HG02981 (cell line): Measurements from ENCODE around the gene RAB3GAP2.
"Not testable (repeated sequence)": the region's sequence is repeated elsewhere in the genome, so short reads cannot be mapped to it uniquely, and the experiment has no call there.

Experiments used
- ATAC-seq: cut with Tn5 transposase; IDR thresholded peaks from one replicate; pipeline ENCODE4 v1.9.1; 2021; ENCODE audit warnings: mild to moderate bottlenecking, moderate library complexity; ENCODE audit not compliant: unreplicated experiment

The RAB3GAP2 gene

GRCh38 chr1:220213382-220213983 is 58.8 kb downstream of the RAB3GAP2 start:
- no peak for ATAC-seq

- no peak for ATAC-seq
Measured at GRCh38 chr1:220207411-220207810, 64.8 kb downstream of the RAB3GAP2 start.

DNA sequence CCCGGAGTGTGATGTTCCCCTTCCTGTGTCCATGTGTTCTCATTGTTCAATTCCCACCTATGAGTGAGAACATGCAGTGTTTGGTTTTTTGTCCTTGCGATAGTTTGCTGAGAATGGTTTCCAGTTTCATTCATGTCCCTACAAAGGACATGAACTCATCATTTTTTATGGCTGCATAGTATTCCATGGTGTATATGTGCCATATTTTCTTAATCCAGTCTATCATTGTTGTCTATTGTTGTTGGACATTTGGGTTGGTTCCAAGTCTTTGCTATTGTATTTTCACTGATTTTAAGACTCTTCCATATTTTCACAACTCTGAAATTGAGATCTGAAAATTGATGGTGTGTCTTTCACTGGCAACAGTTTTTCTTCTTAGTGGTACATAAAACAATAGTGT is 67.5 kb downstream of the RAB3GAP2 start:
- not testable (repeated sequence) for ATAC-seq

- no peak for ATAC-seq
Measured at GRCh38 chr1:220203816-220204215, 68.4 kb downstream of the RAB3GAP2 start.

- ATAC-seq: no peak
Measured at GRCh38 chr1:220198186-220199005, 73.9 kb downstream of the RAB3GAP2 start.

- ATAC-seq: no peak
Measured at GRCh38 chr1:220195701-220196100, 76.6 kb downstream of the RAB3GAP2 start.

GRCh38 chr1:220189750-220190347 is 82.4 kb downstream of the RAB3GAP2 start:
- no peak for ATAC-seq

DNA sequence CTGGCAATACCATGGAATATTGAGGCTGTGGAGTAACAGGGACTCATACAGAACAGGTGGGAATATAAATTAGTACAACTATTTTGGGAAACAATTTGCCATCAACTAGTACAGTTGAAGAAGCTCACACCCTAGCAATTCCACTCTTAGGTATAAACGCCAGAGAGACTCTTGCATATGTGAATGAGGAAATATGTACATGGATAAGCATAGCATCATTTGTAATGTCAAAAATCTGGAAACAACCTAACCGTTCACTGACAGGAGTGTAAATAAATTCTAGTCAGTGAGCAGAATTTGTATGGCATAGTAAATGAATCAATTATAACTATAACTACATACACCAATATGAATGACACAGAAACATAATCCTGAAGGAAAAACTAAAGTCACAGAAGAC is 83.7 kb downstream of the RAB3GAP2 start:
- no peak for ATAC-seq

- no peak for ATAC-seq
Measured at GRCh38 chr1:220186752-220187151, 85.5 kb downstream of the RAB3GAP2 start.

DNA sequence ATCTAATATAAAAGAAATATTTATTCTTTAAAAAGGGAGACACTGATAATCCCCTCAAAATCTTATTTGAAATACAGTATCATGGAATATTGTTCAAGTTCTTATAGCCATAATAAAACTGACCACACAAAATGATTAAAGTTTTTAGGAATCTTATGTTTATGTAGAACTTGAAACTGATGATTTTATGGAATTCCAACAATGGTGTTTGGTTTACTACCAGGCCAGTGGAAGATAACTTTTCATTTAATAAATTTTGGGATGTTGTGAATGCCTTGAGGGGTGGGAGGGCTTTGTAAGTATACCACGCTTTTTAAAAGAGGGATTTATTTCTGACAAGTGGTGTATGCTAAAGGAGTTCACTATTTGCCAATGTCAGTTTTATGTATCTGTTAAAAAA is 87.7 kb downstream of the RAB3GAP2 start:
- ATAC-seq: no peak

- no peak for ATAC-seq
Measured at GRCh38 chr1:220182656-220183055, 89.6 kb downstream of the RAB3GAP2 start.

DNA sequence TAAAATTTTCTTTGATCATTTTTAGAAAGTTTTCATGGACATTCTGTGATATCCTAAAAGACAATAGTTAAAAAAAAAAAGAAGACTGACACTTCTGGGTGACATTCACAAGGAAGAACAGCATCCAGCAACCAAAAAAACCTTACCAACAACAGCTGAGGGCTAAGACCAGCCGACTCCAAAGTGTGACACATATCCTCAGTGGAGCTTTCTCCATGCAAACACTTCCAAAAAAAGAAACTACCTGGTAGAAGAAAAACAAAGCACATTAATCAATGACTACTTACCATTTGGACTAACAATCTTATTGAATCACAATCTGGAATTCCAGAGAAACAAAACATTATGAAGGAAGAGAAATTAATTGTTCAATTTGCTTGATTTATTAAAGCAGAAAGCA is 90.1 kb downstream of the RAB3GAP2 start:
- no peak for ATAC-seq

GRCh38 chr1:220176540-220176939 is 95.7 kb downstream of the RAB3GAP2 start:
- no peak for ATAC-seq

- ATAC-seq: no peak
Measured at GRCh38 chr1:220170836-220171526, 101.3 kb downstream of the RAB3GAP2 start.

DNA sequence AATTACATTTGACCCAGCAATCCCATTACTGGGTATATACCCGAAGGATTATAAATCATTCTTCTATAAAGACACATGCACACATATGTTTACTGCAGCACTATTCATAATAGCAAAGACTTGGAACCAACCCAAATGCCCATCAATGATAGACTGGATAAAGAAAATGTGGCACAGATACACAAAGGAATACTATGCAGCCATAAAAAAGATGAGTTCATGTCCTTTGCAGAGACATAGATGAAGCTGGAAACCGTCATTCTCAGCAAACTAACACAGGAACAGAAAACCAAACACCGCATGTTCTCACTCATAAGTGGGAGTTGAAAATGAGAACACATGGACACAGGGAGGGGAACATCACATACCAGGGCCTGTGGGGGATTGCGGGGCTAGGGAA is 102.4 kb downstream of the RAB3GAP2 start:
- ATAC-seq: not testable (repeated sequence)

- no peak for ATAC-seq
Measured at GRCh38 chr1:220166853-220167252, 105.4 kb downstream of the RAB3GAP2 start.

GRCh38 chr1:220164517-220164916 is 107.7 kb downstream of the RAB3GAP2 start:
- no peak for ATAC-seq

- ATAC-seq: no peak
Measured at GRCh38 chr1:220164116-220164515, 108.1 kb downstream of the RAB3GAP2 start.

GRCh38 chr1:220160027-220160426 is 112.2 kb downstream of the RAB3GAP2 start:
- ATAC-seq: no peak

- no peak for ATAC-seq
Measured at GRCh38 chr1:220159041-220159440, 113.2 kb downstream of the RAB3GAP2 start.

- ATAC-seq: not testable (repeated sequence)
Measured at GRCh38 chr1:220158530-220158929, 113.7 kb downstream of the RAB3GAP2 start.
